ENCODE results near the gene HOTAIR. TPM values are rescaled to one million over a fixed set of nuclear protein-coding genes. Genes with fewer than 3 reads are reported as not detected.
A peak's percentile ranks its signal among the peaks of the same experiment; 100 is the strongest.

HOTAIR gene
- total RNA-seq, 2 experiments from 2014 or later, result not detected

DNA sequence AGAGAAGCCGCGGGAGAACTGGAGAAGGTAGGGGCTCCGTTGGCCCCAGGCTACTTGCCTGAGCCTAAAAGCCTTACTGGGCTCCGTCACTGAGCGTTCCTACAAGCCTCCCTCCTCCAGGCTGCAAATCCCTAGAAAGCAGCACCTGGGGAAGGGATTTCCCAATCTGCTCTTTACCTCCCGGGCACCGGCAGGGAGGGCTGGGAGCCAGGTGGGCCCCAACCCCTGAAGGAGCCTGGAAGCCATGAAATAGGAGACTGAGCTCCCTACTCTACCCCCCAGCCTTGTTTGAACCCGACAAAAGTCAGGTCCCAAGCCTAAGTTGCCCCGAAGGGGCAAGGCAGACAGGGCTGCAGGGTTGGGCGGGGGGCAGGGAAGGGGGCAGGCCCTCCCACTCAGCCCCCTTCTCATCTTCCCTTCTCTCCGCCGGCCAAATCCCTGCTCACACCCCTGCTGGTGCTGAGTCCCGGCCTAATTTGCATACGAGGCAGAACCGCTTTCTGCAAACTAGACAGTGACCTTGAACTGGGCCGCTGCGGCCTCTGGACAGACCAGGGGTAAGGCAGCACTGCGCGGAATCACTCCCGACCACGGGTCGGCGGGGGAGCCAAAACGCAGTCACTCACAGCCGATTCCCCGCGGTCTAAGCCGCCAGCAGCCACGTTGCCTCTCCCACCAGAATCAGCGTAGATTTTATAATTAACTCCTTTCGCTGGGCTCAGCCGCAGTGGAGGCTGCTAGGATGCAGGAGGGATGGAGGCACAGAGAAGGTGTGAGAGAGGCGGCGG is 23.8 kb downstream of the HOTAIR start:
- Mint-ChIP-seq H3K36me3 (ENCODE audit: low read depth) (peaks cover 7% of the 10 kb centered on the region), H3K4me3 (peak overlapping the region; percentile 30), H3K27ac (peak overlapping the region; percentile 35), H3K9me3 (ENCODE audit: insufficient read depth) (no peaks in the 10 kb centered on the region), H3K4me1 (ENCODE audit: low read depth) (peaks cover 3% of the 10 kb centered on the region), H3K27me3 (ENCODE audit: low read depth) (peaks cover 91% of the 10 kb centered on the region)
- POLR2A ChIA-PET, result no interaction called here
- ATAC-seq (no peak), DNase-seq (no peak)
- CTCF ChIA-PET, result interaction anchor here (0.7 to 1.3 kb wide), 2 partner anchors 21 to 81 kb away, joined by 3 to 5 read pairs; partner anchors contain the start of gene HOXC5

DNA sequence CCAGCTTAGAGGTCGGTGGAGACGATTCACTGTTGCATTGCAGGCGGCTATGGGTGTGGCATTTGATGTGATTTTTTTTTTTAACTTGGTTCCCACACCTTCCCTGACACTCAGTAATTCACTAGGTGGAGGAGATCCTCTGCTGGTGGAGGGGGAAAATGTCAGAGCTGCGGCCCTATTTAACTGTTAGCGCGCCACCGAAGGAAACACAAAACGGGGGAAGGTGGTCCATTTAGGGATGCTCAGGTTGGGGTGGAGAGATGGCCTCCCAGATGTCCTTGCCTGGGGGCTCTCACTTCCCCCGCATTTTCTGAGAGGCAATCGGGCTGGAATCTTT is 24.3 kb downstream of the HOTAIR start:
- no peak overlapping the region for H3K27ac Mint-ChIP-seq
- no peak overlapping the region for H3K4me3 Mint-ChIP-seq
- DNase-seq (no peak), ATAC-seq (no peak)
- H3K36me3 Mint-ChIP-seq (ENCODE audit: low read depth), result peaks cover 5% of the 10 kb centered on the region
- CTCF ChIA-PET, result no interaction called here
- no peaks in the 10 kb centered on the region for H3K9me3 Mint-ChIP-seq (ENCODE audit: insufficient read depth)
- peaks cover 91% of the 10 kb centered on the region for H3K27me3 Mint-ChIP-seq (ENCODE audit: low read depth)
- POLR2A ChIA-PET, result no interaction called here
- no peaks in the 10 kb centered on the region for H3K4me1 Mint-ChIP-seq (ENCODE audit: low read depth)

DNA sequence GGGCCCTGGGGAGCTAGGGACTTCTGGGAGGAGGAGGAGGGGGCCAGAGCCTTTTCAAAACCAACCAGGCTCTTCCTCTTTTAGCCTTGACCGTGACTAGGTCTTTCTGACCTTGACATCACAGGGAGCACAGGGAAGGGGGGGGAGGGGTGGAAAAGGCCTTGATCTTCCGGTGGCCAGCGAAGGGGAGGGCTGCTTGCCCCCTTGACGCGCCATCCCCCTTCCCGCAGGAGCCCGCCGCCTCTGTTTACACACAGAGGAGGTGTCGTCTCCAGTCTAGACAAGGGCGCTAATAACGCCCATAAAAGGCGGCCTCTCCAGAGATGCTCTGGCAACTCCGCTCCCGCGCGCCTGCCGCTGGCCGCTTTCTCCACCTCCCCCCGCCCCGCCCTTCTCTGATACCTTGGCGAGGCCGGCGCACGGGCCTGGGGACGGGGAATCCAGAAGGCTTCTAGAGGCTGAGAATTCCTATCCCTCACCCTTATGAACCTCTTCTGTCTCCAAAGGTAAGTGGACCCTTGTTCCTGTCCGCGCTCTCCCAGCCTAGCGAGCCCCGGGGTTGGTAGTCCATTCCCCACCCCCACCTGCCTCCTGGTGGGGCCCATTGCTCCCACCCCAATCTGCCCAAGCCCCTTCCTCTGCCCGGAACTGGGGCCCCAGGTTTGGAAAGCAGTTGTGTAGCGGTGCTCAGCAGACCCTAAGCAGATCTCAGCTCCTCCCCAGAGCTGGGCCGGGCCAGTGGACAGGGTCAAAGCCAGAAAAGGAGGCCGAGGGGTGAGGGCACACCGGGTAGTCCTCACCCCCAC is 24.9 kb downstream of the HOTAIR start:
- POLR2A ChIA-PET, result no interaction called here
- peaks cover 94% of the 10 kb centered on the region for H3K27me3 Mint-ChIP-seq (ENCODE audit: low read depth)

DNA sequence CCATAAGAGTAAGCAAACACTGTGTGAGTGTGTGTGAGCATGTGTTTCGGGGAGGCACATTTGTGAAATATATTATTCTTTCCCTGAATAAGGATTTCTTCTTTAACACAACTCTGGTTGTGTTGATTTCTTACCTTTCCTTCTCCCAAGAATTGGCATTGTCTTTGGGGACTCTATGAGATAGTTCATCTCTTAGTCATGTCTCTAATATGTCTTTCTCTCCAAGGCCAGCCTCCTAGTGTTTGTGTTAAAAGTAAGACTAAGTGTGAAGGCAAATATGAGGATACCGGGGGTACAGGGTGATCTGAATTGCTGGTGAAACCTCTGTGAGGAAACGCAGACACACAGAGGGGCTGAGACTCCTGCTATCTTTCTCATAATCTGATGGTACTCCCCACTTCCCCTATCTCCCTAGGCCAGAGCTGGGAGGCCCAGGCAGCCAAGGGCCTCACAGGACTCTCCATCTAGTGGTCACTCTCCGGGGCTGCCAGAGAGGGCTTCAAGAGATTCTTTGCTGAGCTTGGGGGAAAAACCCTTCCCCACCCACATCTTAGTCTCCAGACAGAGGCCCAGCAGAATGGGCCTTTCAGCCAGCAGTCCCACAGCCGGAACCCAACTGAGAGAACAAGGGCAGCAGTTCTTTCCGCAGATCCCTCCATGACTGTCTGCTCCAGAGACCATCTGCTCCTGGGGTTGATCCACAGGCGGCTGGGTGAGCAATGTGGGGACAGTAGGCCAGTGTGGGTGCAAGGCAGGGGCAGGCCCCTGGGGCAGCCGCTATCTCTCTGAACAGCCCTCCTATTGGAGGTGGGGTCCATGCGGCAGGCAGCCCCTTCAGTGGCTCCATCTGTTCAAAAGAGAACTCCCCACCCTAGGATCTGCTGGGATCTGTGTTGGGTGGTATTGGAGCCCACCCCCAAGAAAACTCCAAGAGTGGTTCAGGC is 25.8 kb downstream of the HOTAIR start:
- peaks cover 5% of the 10 kb centered on the region for H3K36me3 Mint-ChIP-seq (ENCODE audit: low read depth)
- POLR2A ChIA-PET, result no interaction called here

More for the DNA sequence above, 24.9 kb downstream of the HOTAIR start:
- Mint-ChIP-seq H3K27ac (no peak overlapping the region), H3K4me1 (ENCODE audit: low read depth) (no peaks in the 10 kb centered on the region), H3K4me3 (no peak overlapping the region), H3K36me3 (ENCODE audit: low read depth) (peaks cover 7% of the 10 kb centered on the region), H3K9me3 (ENCODE audit: insufficient read depth) (no peaks in the 10 kb centered on the region)
- CTCF ChIA-PET, result no interaction called here
- no peak for ATAC-seq
- no peak for DNase-seq

DNA sequence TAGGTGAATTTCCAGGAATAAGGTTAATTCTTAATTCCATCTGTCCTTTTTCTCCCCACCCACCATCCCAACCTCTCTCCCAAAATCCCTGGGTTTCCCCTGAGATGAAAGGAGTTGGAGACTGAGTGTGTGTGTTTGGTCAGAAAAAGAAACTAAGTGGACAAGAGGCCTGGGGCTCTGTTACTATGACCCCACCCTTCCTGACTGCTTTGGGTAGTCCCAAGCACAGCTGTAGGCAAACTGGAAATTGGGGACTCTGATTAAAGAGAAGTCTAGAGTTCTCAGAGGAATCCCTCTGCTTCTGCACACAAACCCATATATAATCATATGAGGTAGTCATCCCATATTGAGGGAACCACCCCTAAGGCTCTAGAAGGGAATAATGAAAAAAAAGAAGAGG is 27.0 kb downstream of the HOTAIR start:
- H3K36me3 Mint-ChIP-seq (ENCODE audit: low read depth), result peaks cover 2% of the 10 kb centered on the region
- H3K27ac Mint-ChIP-seq, result no peak overlapping the region
- DNase-seq (no peak), ATAC-seq (no peak)
- ChIA-PET CTCF (no interaction called here), POLR2A (no interaction called here)
- H3K4me1 Mint-ChIP-seq (ENCODE audit: low read depth), result no peaks in the 10 kb centered on the region
- H3K9me3 Mint-ChIP-seq (ENCODE audit: insufficient read depth), result no peaks in the 10 kb centered on the region
- no peak overlapping the region for H3K4me3 Mint-ChIP-seq
- H3K27me3 Mint-ChIP-seq (ENCODE audit: low read depth), result peaks cover 93% of the 10 kb centered on the region

More for the DNA sequence above, 25.8 kb downstream of the HOTAIR start:
- H3K27me3 Mint-ChIP-seq (ENCODE audit: low read depth), result peaks cover 94% of the 10 kb centered on the region
- no peaks in the 10 kb centered on the region for H3K9me3 Mint-ChIP-seq (ENCODE audit: insufficient read depth)
- no peaks in the 10 kb centered on the region for H3K4me1 Mint-ChIP-seq (ENCODE audit: low read depth)
- DNase-seq (no peak), ATAC-seq (no peak)
- CTCF ChIA-PET, result no interaction called here
- no peak overlapping the region for H3K27ac Mint-ChIP-seq
- no peak overlapping the region for H3K4me3 Mint-ChIP-seq

DNA sequence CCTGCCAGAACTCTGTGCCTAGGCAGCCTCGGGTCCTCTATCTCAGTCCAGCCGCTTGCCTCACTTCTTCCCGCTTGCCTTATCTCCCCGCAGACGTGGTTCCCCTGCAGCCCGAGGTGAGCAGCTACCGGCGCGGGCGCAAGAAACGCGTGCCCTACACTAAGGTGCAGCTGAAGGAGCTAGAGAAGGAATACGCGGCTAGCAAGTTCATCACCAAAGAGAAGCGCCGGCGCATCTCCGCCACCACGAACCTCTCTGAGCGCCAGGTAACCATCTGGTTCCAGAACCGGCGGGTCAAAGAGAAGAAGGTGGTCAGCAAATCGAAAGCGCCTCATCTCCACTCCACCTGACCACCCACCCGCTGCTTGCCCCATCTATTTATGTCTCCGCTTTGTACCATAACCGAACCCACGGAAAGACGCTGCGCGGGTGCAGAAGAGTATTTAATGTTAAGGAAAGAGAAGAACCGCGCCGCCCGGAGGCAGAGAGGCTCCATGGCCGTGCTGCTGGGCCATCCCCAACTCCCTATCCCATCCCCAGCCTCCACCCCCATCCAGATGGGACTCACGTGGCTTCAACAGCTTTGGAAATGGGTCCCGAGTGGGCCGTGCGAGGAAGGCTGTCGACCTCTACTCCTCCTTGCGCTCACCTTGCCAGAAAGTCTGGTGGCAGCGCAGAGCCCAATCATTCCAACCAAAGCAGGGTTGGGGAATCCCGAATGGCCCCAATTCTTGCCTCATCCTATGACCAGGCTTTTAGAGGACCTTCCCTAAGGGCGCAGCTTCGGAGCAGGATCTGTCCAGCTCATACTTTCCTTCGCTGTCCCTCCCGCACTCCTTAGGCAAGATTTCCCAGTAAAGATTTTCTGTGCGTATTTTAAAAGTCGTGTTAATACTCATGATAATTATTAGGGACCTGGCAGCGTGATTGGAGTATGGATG is 29.6 kb downstream of the HOTAIR start:
- CTCF ChIA-PET, result interaction anchor here (1.4 kb wide), 2 partner anchors 13 to 40 kb away, joined by 3 read pairs; partner anchors contain the start of gene HOXC10
- Mint-ChIP-seq H3K9me3 (ENCODE audit: insufficient read depth) (no peaks in the 10 kb centered on the region), H3K36me3 (ENCODE audit: low read depth) (peaks cover 2% of the 10 kb centered on the region), H3K4me3 (no peak overlapping the region), H3K27ac (no peak overlapping the region), H3K4me1 (ENCODE audit: low read depth) (no peaks in the 10 kb centered on the region), H3K27me3 (ENCODE audit: low read depth) (peaks cover 83% of the 10 kb centered on the region)
- ATAC-seq (no peak), DNase-seq (no peak)
- POLR2A ChIA-PET, result no interaction called here

DNA sequence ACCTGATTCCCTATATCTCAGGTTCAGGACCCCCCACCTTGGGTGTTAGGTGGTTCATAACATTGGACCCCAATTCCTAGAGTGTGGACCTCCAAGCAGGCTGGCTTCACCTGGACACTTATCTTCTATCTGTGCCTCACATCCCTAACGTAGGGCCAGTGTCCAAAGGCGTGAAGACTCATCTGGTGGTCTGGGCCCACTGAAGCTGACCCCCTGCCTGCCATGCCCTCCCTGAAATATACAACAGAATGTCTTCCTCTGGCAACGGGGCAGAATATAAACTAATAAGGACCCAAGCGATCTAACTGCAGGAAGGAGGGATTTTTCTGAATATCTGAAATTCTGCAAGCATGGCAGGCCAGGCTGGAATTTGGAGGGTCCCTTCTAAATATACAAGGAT is 30.5 kb downstream of the HOTAIR start:
- DNase-seq (no peak), ATAC-seq (no peak)
- H3K27me3 Mint-ChIP-seq (ENCODE audit: low read depth), result peaks cover 83% of the 10 kb centered on the region
- peaks cover 4% of the 10 kb centered on the region for H3K36me3 Mint-ChIP-seq (ENCODE audit: low read depth)
- H3K27ac Mint-ChIP-seq, result no peak overlapping the region
- no peaks in the 10 kb centered on the region for H3K9me3 Mint-ChIP-seq (ENCODE audit: insufficient read depth)
- ChIA-PET POLR2A (no interaction called here), CTCF (no interaction called here)
- no peaks in the 10 kb centered on the region for H3K4me1 Mint-ChIP-seq (ENCODE audit: low read depth)
- H3K4me3 Mint-ChIP-seq, result no peak overlapping the region

DNA sequence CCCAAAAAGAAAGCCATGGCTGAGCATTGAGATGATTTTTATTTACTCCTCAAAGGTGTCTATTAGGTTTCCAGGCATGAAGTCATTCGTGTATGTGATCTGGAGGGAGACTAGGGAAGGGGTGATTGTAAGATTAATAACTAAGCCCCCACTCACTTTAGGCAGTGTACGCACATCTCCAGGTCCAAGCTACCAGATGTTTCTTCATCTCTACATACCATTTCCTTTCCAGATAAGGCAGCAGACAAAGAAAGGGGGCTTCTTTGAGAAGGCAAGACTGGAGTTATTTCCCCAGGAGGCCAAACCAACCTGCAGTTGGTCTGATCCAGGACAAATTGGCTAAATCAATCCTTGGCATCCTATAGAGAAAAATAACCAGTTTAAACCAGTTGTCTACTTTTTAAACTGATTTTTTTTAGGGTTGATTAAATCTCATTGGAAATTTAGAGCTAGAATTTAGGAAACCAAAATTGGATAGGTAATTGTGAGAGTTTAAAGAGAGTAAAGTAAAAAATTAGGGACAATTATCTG is 32.2 kb downstream of the HOTAIR start:
- peaks cover 5% of the 10 kb centered on the region for H3K36me3 Mint-ChIP-seq (ENCODE audit: low read depth)
- no peaks in the 10 kb centered on the region for H3K4me1 Mint-ChIP-seq (ENCODE audit: low read depth)
- no peak overlapping the region for H3K4me3 Mint-ChIP-seq

DNA sequence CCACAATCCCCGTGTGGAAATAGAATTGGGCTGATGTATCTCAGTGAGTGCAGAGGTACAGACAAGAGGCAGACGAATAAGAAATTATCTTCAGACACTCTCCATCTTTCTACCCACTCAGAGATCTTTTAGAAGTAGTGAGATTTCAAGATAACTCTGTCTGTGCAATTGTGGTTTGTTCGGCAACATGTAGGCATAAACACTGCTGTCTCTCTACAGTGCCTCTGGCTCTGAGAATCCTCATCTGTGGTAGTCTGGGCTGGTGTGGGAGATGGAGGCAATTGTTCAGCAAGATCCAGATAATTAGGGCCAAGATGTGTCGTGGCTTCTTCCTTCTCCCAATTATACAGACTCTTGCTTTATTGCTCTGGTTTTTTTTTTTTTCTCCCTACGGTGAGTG is 33.0 kb downstream of the HOTAIR start:
- peaks cover 82% of the 10 kb centered on the region for H3K27me3 Mint-ChIP-seq (ENCODE audit: low read depth)
- no peaks in the 10 kb centered on the region for H3K4me1 Mint-ChIP-seq (ENCODE audit: low read depth)
- CTCF ChIA-PET, result interaction anchor here (1.0 to 1.5 kb wide), 2 partner anchors 91 to 195 kb away, joined by 3 to 4 read pairs; partner anchors contain the start of gene HOXC5
- no peak for DNase-seq
- H3K9me3 Mint-ChIP-seq (ENCODE audit: insufficient read depth), result peaks cover 4% of the 10 kb centered on the region
- POLR2A ChIA-PET, result no interaction called here
- peaks cover 8% of the 10 kb centered on the region for H3K36me3 Mint-ChIP-seq (ENCODE audit: low read depth)
- no peak overlapping the region for H3K4me3 Mint-ChIP-seq
- H3K27ac Mint-ChIP-seq, result no peak overlapping the region
- no peak for ATAC-seq

More for the DNA sequence above, 32.2 kb downstream of the HOTAIR start:
- ChIA-PET CTCF (interaction anchor here (1.0 to 1.2 kb wide), 2 partner anchors 42 to 196 kb away, joined by 3 read pairs; partner anchors contain the start of gene HOXC10), POLR2A (no interaction called here)
- DNase-seq, result no peak
- ATAC-seq, result no peak
- Mint-ChIP-seq H3K9me3 (ENCODE audit: insufficient read depth) (no peaks in the 10 kb centered on the region), H3K27ac (no peak overlapping the region), H3K27me3 (ENCODE audit: low read depth) (peaks cover 82% of the 10 kb centered on the region)

DNA sequence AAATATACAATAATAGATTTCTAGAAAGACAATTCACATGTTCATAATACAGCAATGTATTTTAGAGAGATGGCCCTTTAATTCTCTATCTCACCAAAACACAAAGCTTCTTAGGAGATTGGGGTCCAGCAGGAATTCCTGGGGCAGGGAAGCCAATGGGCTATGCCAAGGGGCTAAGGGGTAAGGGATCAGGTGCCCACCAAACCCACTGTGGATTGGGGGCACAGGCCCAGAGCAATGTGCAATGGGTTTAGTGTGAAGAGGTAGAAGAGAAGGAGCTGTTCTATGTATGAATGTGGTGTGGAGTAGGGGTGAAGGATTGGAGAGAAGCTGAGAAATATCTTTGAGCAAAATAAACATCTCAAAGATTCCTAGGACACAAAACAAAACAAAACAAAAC is 33.6 kb downstream of the HOTAIR start:
- ChIA-PET POLR2A (no interaction called here), CTCF (interaction anchor here (1.5 kb wide), 1 partner anchor 91 kb away, joined by 4 read pairs; the partner anchor contains the start of gene HOXC5)
- H3K4me3 Mint-ChIP-seq, result no peak overlapping the region
- no peak overlapping the region for H3K27ac Mint-ChIP-seq
- ATAC-seq, result no peak
- peaks cover 8% of the 10 kb centered on the region for H3K36me3 Mint-ChIP-seq (ENCODE audit: low read depth)
- peaks cover 83% of the 10 kb centered on the region for H3K27me3 Mint-ChIP-seq (ENCODE audit: low read depth)
- no peak for DNase-seq
- H3K9me3 Mint-ChIP-seq (ENCODE audit: insufficient read depth), result peaks cover 4% of the 10 kb centered on the region
- no peaks in the 10 kb centered on the region for H3K4me1 Mint-ChIP-seq (ENCODE audit: low read depth)
